ENCODE measurements around the gene SERPINF2.
"Not testable (repeated sequence)": the region's sequence is repeated elsewhere in the genome, so short reads cannot be mapped to it uniquely, and the experiment has no call there.

SERPINF2 gene
- 0.48 to 1.9 reads per million in 2 donors for total RNA-seq

DNA sequence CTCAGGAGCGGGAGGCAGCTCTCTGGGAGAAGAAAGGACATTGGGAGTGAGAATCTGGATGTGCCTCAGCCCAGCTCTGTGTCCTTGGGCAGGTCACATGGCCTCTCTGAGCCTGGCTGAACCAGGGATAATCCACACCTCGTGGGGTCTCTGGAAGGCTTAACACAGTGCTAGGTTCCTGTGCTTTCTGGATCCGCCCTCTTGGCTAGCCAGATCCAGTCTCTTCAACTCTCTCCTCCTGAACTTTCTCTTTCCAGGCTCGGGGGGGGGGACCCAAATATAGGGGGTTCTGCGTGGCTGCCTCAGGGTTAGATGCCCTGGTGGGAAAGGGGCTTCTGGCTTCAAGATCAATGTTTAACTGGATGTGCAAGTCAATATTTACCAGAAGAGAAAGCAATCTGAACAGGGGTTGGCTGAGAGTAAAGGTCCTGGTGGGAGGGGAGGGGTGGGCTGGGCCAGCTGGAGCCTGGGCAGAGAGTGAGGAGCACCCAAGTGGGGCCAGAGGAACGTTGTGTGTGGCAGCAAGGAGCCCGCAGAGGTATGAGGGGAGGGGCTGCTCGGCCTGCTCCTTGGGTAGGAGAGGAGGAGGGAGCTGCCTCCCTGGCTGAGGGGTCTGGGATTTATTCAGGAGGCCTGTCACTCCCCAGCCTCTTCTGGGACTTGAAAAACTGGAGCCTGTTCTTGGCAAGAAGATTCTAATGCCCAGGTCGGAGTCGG, at the start of gene SERPINF2:
Gene SERPINF2, plus strand, starts transcription at position 501 of the 717 bp plus-strand sequence. CDS start 2,125 bp downstream, outside the sequence.
- DNase-seq: no peak

- DNase-seq: no peak
These were observed 49.3 kb upstream of the SERPINF2 start for GRCh38 chr17:1693339-1693738.

- no peak for DNase-seq
These were observed 47.3 kb upstream of the SERPINF2 start for GRCh38 chr17:1695365-1695764.

DNA sequence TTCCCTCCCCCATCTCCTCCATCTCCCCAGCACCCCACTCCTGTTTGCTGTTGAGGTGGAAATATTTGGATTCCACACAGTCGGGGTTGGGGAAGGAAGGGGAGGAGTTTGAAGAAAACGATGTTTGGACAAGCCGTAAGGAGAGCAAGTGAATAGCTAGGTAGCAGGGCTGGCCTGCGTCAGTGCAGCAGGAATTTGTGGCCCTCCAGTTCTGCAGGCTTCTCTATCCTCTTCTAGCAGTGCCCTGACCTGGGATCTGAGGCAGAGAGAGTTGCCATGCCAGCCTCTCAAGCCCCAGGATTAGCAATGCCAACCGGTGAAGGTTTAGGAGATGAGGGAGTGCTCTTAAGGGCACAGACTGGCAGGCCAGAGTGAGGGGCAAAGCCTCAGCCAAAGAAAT, 45.0 kb upstream of the SERPINF2 start:
- DNase-seq: no peak

DNA sequence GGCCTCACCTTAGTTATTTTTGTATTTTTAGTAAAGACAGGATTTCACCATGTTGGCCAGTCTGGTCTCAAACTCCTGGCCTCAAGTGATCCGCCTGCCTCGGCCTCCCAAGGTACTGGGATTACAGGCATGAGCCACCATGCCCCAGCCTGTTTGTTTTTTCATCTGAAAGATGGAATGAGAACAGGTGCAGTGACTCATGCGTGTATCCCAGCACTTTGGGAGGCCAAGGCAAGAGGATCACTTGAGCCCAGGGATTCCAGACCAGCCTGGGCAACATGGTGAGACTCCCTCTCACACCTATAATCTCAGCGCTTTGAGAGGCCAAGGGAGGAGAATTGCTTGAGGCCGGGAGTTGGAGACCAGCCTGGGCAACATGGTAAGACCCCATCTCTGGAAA, 42.8 kb upstream of the SERPINF2 start:
- not testable (repeated sequence) for DNase-seq

DNA sequence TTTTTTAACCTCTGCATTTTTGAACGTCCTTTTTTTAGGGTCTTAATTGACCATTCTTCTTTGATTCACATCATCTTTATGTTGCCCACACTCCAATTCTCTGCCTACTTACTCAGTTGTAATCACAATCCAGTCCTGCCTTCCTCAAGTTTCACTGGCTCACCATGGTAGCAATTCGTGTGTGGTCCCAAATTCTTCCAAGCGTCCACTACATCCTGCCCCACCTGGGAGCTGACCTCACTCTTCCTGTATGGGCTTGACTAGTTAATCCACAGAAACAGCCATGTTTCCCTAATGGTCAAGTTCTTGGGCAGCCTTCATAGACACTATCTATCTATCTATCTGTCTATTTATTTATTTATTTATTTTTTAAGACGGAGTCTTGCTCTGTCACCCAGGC, 39.6 kb upstream of the SERPINF2 start:
- DNase-seq: no peak

DNA sequence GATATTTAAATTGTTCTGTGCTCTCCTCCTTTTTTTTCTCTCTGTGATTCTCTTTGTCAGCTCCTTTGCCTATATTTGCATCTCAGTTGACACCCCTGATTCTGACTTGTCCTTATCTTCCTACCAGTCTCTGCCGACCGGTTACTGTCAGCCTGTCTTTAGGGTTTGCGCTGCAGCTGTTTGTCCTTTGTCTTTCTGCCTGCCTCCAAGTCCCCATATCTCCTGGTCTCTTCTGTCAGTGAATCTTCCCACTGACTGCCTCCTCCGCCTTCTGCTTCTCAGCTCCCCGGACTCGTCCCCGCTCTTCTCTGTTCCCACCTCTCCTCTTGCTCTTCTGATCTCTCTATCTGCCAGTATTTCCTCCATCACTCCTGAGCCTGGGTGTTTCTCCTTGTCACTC, 37.7 kb upstream of the SERPINF2 start:
- DNase-seq: no peak

GRCh38 chr17:1707107-1707506, 35.6 kb upstream of the SERPINF2 start:
- DNase-seq: no peak

DNA sequence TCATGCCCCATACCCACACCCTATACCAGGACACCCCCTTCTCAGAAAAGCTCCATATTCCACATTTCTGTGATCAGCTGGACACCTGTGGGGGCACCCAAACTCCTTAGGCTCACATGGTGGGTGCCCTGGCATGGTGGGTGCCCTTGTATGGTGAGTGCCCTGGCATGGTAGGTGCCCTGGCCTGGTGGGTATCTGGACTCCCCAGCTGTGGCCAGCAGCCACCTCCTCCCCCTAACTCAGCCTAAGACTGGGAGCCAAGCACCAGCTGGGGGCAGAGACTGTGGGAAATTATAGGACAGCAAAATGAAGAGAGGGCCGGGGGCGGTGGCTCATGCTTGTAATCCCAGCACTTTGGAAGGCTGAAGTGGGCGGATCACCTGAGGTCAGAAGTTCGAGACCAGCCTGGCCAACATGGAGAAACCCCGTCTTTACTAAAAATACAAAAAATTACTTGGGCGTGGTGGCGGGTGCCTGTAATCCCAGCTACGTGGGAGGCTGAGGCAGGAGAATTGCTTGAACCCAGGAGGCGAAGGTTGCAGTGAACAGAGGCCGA, 33.8 kb upstream of the SERPINF2 start:
- DNase-seq: not testable (repeated sequence)

DNA sequence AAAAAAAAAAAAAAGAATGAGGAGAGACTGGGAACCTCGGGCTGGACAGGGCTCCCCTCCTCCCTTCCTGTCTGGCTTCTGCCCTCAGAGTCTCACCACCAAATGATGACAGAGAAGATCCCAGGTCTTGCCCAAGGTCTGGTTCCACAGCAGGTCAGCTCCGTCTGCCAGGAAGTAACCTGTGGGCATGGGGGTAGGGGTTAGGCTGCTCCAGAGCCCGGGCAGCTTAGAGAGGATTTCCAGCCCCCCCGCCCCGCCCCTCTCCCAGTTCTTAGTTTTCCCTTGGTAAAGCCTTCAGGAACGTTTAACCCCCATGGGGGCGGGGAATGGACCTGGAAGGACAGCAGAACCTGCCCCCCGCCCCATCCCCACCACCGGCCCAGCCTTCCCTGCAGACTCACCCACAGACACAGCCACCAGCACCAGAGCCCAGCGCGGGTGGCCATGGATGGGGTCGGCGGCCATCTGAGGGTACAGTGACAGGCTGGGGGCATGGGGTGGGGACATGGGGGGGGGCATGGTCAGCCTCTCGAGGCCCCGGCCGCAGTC, 33.2 kb upstream of the SERPINF2 start:
- DNase-seq: no peak

- no peak for DNase-seq
These were observed 32.5 kb upstream of the SERPINF2 start, which contains the start of gene TLCD2 for GRCh38 chr17:1709971-1710806. TSS of gene TLCD2 (minus strand) at chr17:1710377. CDS start at chr17:1710242, 135 bp downstream.

- no peak for DNase-seq
These were observed 31.7 kb upstream of the SERPINF2 start for GRCh38 chr17:1710807-1711553.

GRCh38 chr17:1711804-1712203, 30.9 kb upstream of the SERPINF2 start:
- DNase-seq: no peak

DNA sequence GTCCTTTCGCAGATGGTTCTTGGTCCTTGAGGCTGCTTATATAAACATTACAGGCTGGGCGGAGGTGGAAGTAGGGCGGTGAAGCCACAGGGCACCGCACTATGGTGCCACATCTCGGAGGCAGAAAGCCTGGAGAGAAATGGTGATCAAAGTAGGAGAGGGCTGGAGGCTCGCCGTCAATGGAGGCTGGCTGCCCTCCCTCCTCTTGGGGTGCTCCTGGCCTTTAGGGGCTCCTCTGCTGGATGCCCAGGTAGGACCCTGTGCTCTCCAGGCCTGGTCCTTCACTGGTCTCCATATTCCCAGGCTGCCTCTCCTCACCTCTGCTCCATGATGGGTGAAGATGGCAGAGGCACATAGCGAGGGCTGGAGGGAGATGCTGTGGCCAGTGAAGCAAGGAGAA, 30.4 kb upstream of the SERPINF2 start:
- no peak for DNase-seq

DNA sequence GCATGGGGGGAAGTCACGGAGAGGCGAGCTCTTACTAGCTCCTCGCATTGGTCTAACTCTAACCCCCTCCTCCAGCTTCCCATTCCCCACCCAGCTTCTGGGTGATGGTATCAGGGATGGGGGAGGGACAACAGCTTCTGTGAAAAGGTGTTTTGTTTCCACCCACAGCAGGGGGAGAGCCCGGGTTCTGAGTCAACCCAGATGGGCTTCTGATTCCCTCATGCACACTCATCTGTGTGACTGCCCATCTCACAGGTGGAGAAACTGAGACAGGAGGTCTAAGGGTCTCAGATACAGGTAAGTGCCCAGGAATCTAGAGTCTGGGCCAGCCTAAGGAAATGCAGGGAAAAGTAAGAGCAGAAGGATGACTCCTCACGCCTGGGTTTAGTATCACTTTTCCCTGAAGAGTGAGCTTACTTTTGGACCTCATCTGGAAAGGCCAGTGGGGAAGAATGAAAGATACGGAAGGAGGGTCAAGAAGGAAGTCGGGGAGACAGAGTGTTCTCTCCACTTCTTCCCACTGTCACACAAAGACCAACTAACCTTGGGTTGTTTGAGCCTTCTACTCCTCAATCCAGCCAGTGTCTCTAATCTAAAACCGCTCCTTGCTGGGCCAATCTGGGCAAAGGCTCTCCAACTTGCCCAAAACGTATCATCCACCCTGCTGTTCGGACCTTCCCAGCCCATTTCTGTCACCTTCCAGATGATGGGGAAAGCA, 29.4 kb upstream of the SERPINF2 start:
- DNase-seq: no peak

GRCh38 chr17:1713878-1714426, 28.7 kb upstream of the SERPINF2 start:
- no peak for DNase-seq

DNA sequence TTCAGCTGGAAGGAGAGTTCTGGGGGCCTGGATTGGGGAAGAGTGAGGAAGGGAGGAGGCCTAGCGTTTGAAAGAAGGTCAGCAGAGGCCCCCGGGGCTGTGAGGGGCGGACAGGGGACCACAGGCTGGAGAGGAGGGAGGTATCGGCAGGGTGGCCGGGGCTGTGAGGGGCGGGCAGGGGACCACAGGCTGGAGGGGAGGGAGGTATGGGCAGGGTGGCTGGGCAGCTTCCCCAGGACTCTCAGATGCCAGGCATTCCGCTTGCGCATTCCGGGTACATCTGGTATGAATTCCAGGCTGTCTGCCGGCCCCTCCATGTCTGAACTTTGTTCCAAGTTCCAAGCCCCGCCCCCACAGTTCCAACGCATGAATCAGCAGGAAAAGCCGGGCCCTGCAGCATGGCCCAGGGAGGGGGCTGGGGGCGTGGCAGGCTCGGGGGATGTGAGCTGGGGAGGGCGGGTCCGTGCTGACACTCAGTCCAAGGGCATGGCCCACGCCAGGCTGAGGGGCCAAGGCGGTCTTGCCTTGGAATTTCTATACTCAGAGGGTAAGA, 28.2 kb upstream of the SERPINF2 start:
- no peak for DNase-seq

DNA sequence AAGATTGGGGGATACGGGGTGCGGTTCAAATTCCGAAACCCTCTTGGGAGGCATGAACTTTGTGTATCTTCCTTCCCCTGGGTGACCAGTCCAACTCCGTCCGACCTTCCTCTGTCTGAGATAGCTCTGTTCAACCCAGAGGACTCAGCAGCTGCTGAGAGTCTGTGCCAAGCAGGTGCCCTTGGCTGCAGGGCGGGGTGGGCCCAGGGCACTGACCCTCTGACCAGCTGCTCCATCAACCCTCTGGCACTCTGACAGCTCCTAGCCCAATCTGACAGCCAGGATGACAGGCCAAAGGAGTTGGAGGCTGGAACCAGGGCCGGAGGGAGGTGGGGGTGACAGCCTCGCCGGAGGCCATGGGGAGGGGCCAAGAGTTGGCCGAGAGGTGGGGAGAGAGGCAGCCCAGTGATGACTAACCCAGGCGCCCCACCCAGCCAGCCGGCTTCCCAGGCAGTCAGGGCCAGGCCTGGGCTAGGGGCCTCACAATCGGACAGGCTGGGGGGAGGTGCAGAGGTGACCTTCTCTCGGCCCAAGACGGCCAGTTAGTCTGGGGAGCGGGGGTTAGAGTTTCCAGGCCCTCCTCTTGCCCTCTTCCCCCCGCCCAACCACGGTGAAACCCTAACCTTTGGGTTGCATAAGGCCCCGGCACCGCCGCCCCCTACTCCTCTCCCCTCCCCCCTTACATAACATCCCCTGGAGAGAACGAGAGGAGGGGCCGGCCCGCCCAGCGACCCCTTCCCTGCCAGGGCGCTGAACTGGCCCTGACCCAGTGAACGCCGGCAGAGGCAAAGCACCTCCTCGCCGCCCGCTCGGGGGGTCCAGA, 27.5 kb upstream of the SERPINF2 start:
- DNase-seq: no peak

DNA sequence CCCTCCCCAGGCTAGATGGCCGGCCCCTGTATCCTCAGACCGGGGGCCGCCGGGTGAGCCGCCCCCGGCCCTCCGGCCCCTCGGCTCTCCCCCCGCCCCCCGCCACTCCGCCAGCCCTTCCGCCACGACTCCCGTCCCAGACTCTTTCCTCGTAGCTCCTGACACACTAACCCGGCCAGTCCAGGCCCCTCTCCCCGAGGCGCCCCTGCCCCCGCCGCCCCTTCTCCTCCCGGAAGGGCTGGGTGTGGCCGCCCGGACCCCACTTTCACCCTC, 26.9 kb upstream of the SERPINF2 start:
- no peak for DNase-seq

DNA sequence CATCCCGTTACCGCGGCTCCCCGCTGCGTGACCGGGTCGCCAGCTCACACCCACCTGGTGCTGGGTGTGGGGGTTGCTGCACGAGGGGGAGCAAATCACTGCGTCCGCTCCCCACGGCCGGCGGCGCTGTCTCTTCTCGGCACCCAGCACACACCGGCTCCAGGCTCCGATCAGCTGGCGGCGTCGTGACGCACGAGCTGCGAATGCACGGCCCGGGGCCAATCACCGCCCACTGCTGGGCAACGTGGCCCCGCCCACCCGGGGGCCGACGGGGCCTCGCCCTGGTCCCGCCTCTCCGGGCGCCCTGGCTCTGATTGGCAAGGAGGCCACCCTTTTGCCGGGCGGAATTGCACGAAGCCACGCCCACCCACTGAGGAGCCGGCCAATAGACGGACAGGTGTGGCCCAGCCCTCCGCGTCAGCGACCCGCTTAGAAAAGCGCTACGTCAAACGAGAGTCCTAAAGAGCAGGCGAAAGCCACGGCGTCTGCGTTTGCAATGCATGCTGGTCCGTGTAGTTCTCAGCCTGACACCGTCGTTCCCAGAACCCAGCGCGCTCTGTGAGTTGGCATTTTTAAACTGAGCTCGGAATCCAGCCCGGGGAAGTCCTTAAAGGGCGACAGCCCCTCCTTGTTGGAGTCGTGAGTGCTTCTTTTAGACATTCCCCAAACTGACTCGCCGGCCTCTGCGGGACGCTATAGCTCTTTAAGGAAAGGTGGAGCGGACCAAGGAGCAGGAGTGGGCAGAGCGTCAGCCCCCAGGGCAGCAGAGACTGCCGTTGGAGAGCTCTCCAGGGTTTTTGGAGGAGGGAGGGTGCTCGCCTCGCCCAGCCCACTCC, 26.4 kb upstream of the SERPINF2 start:
- DNase-seq: peak; percentile 100

All from T-helper 9 cell (primary cell).